Hepatocyte (in vitro differentiated cells): ENCODE data around the gene TYW3.

ENCODE experiments used
- CTCF ChIP-seq: fragments of 200-600 bp; sonication (generic); IDR thresholded peaks from 2 replicates; pipeline ENCODE4 v1.5.1; 2016; ENCODE audit warnings: antibody characterized with exemption, mild to moderate bottlenecking; ENCODE audit not compliant: poor library complexity
- EZH2 ChIP-seq: fragments of 200-600 bp; sonication (generic); IDR thresholded peaks from 2 replicates; pipeline ENCODE4 v1.6.1; 2016; ENCODE audit warnings: antibody characterized with exemption, mild to moderate bottlenecking, borderline replicate concordance
- EZH2phosphoT487 ChIP-seq: fragments of 200-600 bp; sonication (generic); IDR thresholded peaks from one replicate; pipeline ENCODE4 v1.6.1; 2018; ENCODE audit warnings: antibody characterized with exemption, mild to moderate bottlenecking, low read depth, moderate library complexity; ENCODE audit not compliant: unreplicated experiment, severe bottlenecking

GRCh38 chr1:74690909-74691308 lies 42.0 kb upstream of the TYW3 start:
- no peak for TF ChIP-seq EZH2
- no peak for TF ChIP-seq CTCF
- no peak for TF ChIP-seq EZH2phosphoT487
